CD14-positive monocyte (primary cell): ENCODE data around the gene ITFG2. TPM values are rescaled to one million over a fixed set of nuclear protein-coding genes. Genes with fewer than 3 reads are reported as not detected.

ENCODE experiments used
- DNase-seq, 3 donors: peaks; one replicate each; pipeline ENCODE4 v3.0.0-alpha.2; 2011 to 2022
- H2AFZ ChIP-seq: 2 replicates; pipeline ENCODE4 v1.6.0; 2012; ENCODE audit warnings: mild to moderate bottlenecking, low read depth, low read length, inconsistent platforms; ENCODE audit not compliant: insufficient read depth, poor library complexity, severe bottlenecking
- H3K27ac ChIP-seq, 2 donors: 1 replicate in 1 of 2; 2 replicates in 1 of 2; pipeline ENCODE4 v1.5.1; 2012 to 2013; ENCODE audit warnings: low read length in 2 of 2, control low read depth in 1 of 2, inconsistent platforms in 1 of 2, low read depth in 1 of 2, mild to moderate bottlenecking in 1 of 2
- H3K27me3 ChIP-seq, 2 donors: one replicate each; pipeline versions ENCODE4 v1.6.0 to v1.6.1; 2011 to 2013; ENCODE audit warnings: low read length in 2 of 2; ENCODE audit not compliant: control insufficient read depth in 2 of 2, insufficient read depth in 2 of 2
- H3K36me3 ChIP-seq, 2 donors: replicated peaks in 1 of 2; 1 replicate in 1 of 2; 2 replicates in 1 of 2; pipeline versions ENCODE4 v1.5.1 to v1.6.1; 2012 to 2013; ENCODE audit warnings: low read length in 2 of 2, control low read depth in 1 of 2, inconsistent platforms in 1 of 2, mild to moderate bottlenecking in 1 of 2; ENCODE audit not compliant: insufficient read depth in 2 of 2, control insufficient read depth in 1 of 2
- H3K4me1 ChIP-seq, 2 donors: 1 replicate in 1 of 2; 2 replicates in 1 of 2; pipeline versions ENCODE4 v1.5.1 to v1.6.1; 2012 to 2013; ENCODE audit warnings: low read length in 2 of 2, control low read depth in 1 of 2, inconsistent platforms in 1 of 2, mild to moderate bottlenecking in 1 of 2, moderate library complexity in 1 of 2; ENCODE audit not compliant: insufficient read depth in 2 of 2, control insufficient read depth in 1 of 2
- H3K4me2 ChIP-seq: replicated peaks from 2 replicates; pipeline ENCODE3; 2012; ENCODE audit warnings: low read length, moderate library complexity, mild to moderate bottlenecking; ENCODE audit not compliant: poor library complexity, severe bottlenecking; ENCODE audit errors: extremely low read depth
- H3K4me3 ChIP-seq, 3 experiments: fragments of 200-600 bp in 1 of 3; sonication (generic) in 1 of 3; replicated peaks in 1 of 3; 1 replicate in 2 of 3; 2 replicates in 1 of 3; pipeline ENCODE4 v1.5.1; 2011 to 2013; ENCODE audit warnings: low read length in 3 of 3, mild to moderate bottlenecking in 3 of 3, control low read depth in 2 of 3, low read depth in 2 of 3, inconsistent platforms in 1 of 3, moderate library complexity in 1 of 3
- H3K79me2 ChIP-seq: 2 replicates; pipeline ENCODE4 v1.6.0; 2012; ENCODE audit warnings: mild to moderate bottlenecking, control low read depth, inconsistent platforms, low read length, moderate library complexity; ENCODE audit not compliant: insufficient read depth
- H3K9ac ChIP-seq: 2 replicates; pipeline ENCODE4 v1.6.0; 2017; ENCODE audit warnings: low read length, mild to moderate bottlenecking; ENCODE audit not compliant: insufficient read depth, poor library complexity, severe bottlenecking
- H3K9me3 ChIP-seq, 2 donors: replicated peaks in 1 of 2; 1 replicate in 1 of 2; 2 replicates in 1 of 2; pipeline versions ENCODE4 v1.5.1 to v1.6.1; 2012 to 2013; ENCODE audit warnings: low read length in 2 of 2, control low read depth in 1 of 2; ENCODE audit not compliant: control insufficient read depth in 1 of 2, insufficient read depth in 1 of 2
- H4K20me1 ChIP-seq: 2 replicates; pipeline ENCODE4 v1.6.0; 2012; ENCODE audit warnings: mild to moderate bottlenecking, low read length, control low read depth, moderate library complexity; ENCODE audit not compliant: insufficient read depth
- H3K27ac Mint-ChIP-seq, 7 donors: one replicate each; pipeline ENCODE4 v1.8.0; 2020; ENCODE audit warnings: mild to moderate bottlenecking in 7 of 7, mixed read lengths in 7 of 7, moderate library complexity in 6 of 7, inconsistent platforms in 2 of 7
- H3K27me3 Mint-ChIP-seq, 3 donors: one replicate each; pipeline ENCODE4 v1.8.0; 2021 to 2022; ENCODE audit warnings: low read depth in 3 of 3, mild to moderate bottlenecking in 3 of 3, mixed read lengths in 3 of 3, moderate library complexity in 3 of 3, inconsistent platforms in 1 of 3
- H3K36me3 Mint-ChIP-seq, 2 donors: one replicate each; pipeline ENCODE4 v1.8.0; 2020; ENCODE audit warnings: mixed read lengths in 2 of 2, inconsistent platforms in 1 of 2, mild to moderate bottlenecking in 1 of 2
- H3K4me1 Mint-ChIP-seq: one replicate; pipeline ENCODE4 v1.8.0; 2020; ENCODE audit warnings: mild to moderate bottlenecking, mixed read lengths
- H3K4me3 Mint-ChIP-seq, 2 donors: one replicate each; pipeline ENCODE4 v1.8.0; 2020; ENCODE audit warnings: mild to moderate bottlenecking in 2 of 2, mixed read lengths in 2 of 2, moderate library complexity in 1 of 2
- H3K9me3 Mint-ChIP-seq, 7 donors: one replicate each; pipeline ENCODE4 v1.8.0; 2020 to 2022; ENCODE audit warnings: mixed read lengths in 7 of 7, mild to moderate bottlenecking in 6 of 7, moderate library complexity in 6 of 7, inconsistent platforms in 2 of 7
- WGBS: methylation state at CpG from one replicate; pipeline ENCODE4 v1.1.5; 2013; ENCODE audit warnings: missing lambda C conversion rate; ENCODE audit not compliant: insufficient coverage; 5-methylcytosine and 5-hydroxymethylcytosine counted together
- intact Hi-C, 2 donors: fragments of 100-400 bp; cut with micrococcal nuclease; formaldehyde crosslinking; loops; one replicate each; pipeline versions ENCODE4 v1.15.0 to v1.15.1; 2023
- polyA plus RNA-seq, 3 donors: library from polyadenylated mRNA; depleted of rRNA in 1 of 3; unstranded in 2 of 3; stranded (reverse) in 1 of 3; fragments of 300-500 nt in 2 of 3; fragments of >200 nt in 1 of 3; fragmentation: Illumina TruSeq in 2 of 3; gene quantifications; 1 replicate in 2 of 3; 2 replicates in 1 of 3; pipeline ENCODE4 v1.2.3, GENCODE V29; 2012 to 2021
- TF ChIP-seq, protein P1 (sequence below): fragments of 200-600 bp; IDR thresholded peaks from one replicate; pipeline ENCODE4 v1.8.0; 2022; ENCODE audit warnings: antibody characterized with exemption, mild to moderate bottlenecking

Gene ITFG2
- polyA plus RNA-seq, 3 donors = 19.1 to 51.2 (median 24.0) TPM

DNA sequence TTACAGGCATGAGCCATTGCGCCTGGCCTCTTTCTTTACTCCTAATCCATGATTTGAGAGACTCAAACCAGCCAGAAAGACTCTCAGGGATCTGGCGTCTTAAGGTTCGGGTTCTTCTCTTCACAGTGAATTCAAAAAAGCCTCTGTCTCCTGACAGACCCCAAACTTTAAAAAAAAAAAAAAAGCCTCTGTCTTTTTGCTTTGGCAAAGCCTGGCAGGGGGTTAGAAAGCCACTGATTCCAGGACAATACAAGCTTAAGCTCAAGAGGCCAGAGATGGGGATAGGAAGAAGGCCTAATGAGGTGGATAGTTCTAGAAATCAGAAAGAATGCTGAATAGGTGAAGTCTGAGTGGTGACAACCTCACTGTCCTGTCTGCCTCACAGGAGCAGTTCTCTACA lies 13.6 kb downstream of the ITFG2 start:
- intact Hi-C loops = no loop called here
- Mint-ChIP-seq H3K4me3 (no peak overlapping the region), H3K27me3 (no peaks in the 10 kb centered on the region), H3K27ac (no peak overlapping the region), H3K9me3 (no peaks in the 10 kb centered on the region), H3K36me3 (peaks cover 89 to 98% of the 10 kb centered on the region in 2 donors), H3K4me1 (no peaks in the 10 kb centered on the region)
- WGBS = no CpG with 5 or more reads among the region's 3 CpGs
- Histone ChIP-seq H3K36me3 (peaks cover 78 to 99% of the 10 kb centered on the region in 2 donors), H3K4me1 (no peaks in the 10 kb centered on the region), H3K9me3 (no peaks in the 10 kb centered on the region), H2AFZ (no peak overlapping the region), H3K4me3 (no peak overlapping the region), H3K27ac (no peak overlapping the region), H3K27me3 (no peaks in the 10 kb centered on the region), H3K4me2 (no peak overlapping the region), H3K79me2 (no peaks in the 10 kb centered on the region), H3K9ac (no peak overlapping the region), H4K20me1 (no peaks in the 10 kb centered on the region)
- TF ChIP-seq, protein P1, sequence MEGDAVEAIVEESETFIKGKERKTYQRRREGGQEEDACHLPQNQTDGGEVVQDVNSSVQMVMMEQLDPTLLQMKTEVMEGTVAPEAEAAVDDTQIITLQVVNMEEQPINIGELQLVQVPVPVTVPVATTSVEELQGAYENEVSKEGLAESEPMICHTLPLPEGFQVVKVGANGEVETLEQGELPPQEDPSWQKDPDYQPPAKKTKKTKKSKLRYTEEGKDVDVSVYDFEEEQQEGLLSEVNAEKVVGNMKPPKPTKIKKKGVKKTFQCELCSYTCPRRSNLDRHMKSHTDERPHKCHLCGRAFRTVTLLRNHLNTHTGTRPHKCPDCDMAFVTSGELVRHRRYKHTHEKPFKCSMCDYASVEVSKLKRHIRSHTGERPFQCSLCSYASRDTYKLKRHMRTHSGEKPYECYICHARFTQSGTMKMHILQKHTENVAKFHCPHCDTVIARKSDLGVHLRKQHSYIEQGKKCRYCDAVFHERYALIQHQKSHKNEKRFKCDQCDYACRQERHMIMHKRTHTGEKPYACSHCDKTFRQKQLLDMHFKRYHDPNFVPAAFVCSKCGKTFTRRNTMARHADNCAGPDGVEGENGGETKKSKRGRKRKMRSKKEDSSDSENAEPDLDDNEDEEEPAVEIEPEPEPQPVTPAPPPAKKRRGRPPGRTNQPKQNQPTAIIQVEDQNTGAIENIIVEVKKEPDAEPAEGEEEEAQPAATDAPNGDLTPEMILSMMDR = no peak
- DNase-seq = no peak

DNA sequence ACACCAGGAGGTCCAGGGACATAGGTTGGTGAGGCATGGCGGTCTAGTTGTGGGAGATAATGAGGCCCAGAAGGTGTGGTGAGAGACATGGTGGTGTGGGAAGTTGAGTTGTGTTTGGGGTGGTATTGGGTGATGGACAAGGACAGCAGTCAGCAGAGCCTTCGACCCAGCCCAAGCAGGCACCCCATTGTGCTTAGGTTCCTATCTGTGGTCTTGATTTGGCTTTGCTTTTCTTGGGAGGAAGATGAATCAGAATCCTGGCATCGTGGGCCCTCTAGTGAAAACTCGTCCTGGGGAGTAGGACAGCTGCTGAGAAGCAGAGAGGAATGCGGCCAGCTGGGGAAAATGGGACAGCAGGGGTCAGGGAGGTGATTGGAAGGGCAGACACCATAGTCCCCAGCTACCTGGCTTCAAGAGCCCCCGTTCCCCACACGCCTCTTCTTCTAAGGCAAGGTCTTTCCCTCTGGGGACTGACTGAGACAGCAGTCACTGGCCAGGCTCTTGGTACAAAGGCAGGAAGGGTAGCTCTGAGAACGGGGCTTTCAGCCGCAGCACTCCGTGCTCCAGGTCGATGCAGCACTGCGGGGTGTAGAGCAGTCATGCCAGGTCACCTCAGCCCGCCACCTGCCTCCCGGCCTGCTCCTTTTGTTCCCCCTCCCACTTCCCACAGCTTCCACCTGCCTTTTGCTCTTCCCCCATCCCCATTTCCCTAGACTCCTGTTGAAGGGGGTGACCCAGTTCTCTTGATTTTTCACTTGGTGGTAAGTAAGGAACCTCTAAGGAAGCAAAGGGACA lies 14.4 kb downstream of the ITFG2 start:
- H3K9me3 ChIP-seq = no peaks in the 10 kb centered on the region
- no peaks in the 10 kb centered on the region for H3K27me3 ChIP-seq
- H3K4me1 ChIP-seq = no peaks in the 10 kb centered on the region
- Mint-ChIP-seq H3K27ac (peak overlapping the region in 2 of 7 donors; percentile 23 to 65), H3K4me3 (no peak overlapping the region), H3K9me3 (peaks cover 0 to 1% (median 0%) of the 10 kb centered on the region in 7 donors), H3K4me1 (no peaks in the 10 kb centered on the region), H3K36me3 (peaks cover 87 to 98% of the 10 kb centered on the region in 2 donors), H3K27me3 (peaks cover 0 to 1% (median 0%) of the 10 kb centered on the region in 3 donors)
- peaks cover 70 to 99% of the 10 kb centered on the region in 2 donors for H3K36me3 ChIP-seq
- intact Hi-C loops = no loop called here
- H3K79me2 ChIP-seq = no peaks in the 10 kb centered on the region
- over 99% methylated on average over 10 of the region's 14 CpGs for WGBS
- no peak overlapping the region for H2AFZ ChIP-seq
- TF ChIP-seq, protein P1 = no peak
- no peak overlapping the region for H3K9ac ChIP-seq
- no peak for DNase-seq
- no peak overlapping the region for H3K4me3 ChIP-seq
- H4K20me1 ChIP-seq = no peaks in the 10 kb centered on the region
- no peak overlapping the region for H3K4me2 ChIP-seq
- H3K27ac ChIP-seq = no peak overlapping the region
